Measurements from ENCODE around the gene SLC16A2. TPM values are rescaled to one million over a fixed set of nuclear protein-coding genes. Genes with fewer than 3 reads are reported as not detected.
"Not testable (repeated sequence)": the region's sequence is repeated elsewhere in the genome, so short reads cannot be mapped to it uniquely, and the experiment has no call there.

The SLC16A2 gene
- total and polyA plus RNA-seq, 8 donors: 16.4 to 29.6 (median 23.8) TPM

GRCh38 chrX:74467656-74468055 lies 46.4 kb downstream of the SLC16A2 start:
- Histone ChIP-seq H3K27me3 (peaks cover 0 to 4% of the 10 kb centered on the region in 2 donors), H3K4me1 (no peaks in the 10 kb centered on the region), H3K4me3 (no peak overlapping the region), H3K9me3 (no peaks in the 10 kb centered on the region), H3K27ac (no peak overlapping the region), H3K36me3 (no peaks in the 10 kb centered on the region)
- DNase-seq (no peak), ATAC-seq (no peak)
- intact Hi-C loops (cut with DNase I): no loop called here
- TF ChIP-seq, protein P1, sequence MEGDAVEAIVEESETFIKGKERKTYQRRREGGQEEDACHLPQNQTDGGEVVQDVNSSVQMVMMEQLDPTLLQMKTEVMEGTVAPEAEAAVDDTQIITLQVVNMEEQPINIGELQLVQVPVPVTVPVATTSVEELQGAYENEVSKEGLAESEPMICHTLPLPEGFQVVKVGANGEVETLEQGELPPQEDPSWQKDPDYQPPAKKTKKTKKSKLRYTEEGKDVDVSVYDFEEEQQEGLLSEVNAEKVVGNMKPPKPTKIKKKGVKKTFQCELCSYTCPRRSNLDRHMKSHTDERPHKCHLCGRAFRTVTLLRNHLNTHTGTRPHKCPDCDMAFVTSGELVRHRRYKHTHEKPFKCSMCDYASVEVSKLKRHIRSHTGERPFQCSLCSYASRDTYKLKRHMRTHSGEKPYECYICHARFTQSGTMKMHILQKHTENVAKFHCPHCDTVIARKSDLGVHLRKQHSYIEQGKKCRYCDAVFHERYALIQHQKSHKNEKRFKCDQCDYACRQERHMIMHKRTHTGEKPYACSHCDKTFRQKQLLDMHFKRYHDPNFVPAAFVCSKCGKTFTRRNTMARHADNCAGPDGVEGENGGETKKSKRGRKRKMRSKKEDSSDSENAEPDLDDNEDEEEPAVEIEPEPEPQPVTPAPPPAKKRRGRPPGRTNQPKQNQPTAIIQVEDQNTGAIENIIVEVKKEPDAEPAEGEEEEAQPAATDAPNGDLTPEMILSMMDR (IDR thresholded peaks at IDR 0.05): no peak

GRCh38 chrX:74473116-74473515 lies 51.8 kb downstream of the SLC16A2 start:
- ATAC-seq; intact Hi-C loops (cut with DNase I); DNase-seq: not testable (repeated sequence)

DNA sequence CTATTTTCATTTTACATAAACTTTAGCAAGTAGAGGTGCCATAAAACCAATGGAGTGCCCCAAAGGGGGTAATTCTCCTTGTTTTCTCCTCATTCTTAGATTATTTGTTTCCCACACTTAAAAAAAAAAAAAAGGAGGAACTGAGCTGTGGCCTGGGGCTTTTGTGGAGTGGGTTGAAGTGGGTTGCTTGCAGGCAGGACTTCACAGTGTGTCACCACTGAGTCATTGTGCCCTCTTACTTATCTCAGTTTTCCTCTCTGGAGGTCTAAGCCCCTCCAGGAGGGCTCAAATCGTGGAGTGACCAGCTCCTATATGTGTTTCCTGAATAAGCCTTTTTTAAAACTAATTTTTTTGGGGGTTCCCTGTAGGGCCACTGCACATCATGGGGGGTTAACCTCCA lies 69.0 kb downstream of the SLC16A2 start:
- H3K4me1 ChIP-seq: no peaks in the 10 kb centered on the region
- H3K36me3 ChIP-seq: no peaks in the 10 kb centered on the region
- ATAC-seq (no peak), DNase-seq (no peak)
- H3K27me3 ChIP-seq: no peaks in the 10 kb centered on the region
- no peak overlapping the region for H3K27ac ChIP-seq
- TF ChIP-seq, protein P1 (IDR thresholded peaks at IDR 0.05): no peak
- no peak overlapping the region for H3K4me3 ChIP-seq
- intact Hi-C loops (cut with DNase I): no loop called here
- H3K9me3 ChIP-seq: no peaks in the 10 kb centered on the region

More at GRCh38 chrX:74473116-74473515, 51.8 kb downstream of the SLC16A2 start:
- not testable (repeated sequence) for H3K27me3 ChIP-seq, H3K4me3 ChIP-seq, H3K36me3 ChIP-seq, H3K4me1 ChIP-seq, H3K9me3 ChIP-seq, H3K27ac ChIP-seq

DNA sequence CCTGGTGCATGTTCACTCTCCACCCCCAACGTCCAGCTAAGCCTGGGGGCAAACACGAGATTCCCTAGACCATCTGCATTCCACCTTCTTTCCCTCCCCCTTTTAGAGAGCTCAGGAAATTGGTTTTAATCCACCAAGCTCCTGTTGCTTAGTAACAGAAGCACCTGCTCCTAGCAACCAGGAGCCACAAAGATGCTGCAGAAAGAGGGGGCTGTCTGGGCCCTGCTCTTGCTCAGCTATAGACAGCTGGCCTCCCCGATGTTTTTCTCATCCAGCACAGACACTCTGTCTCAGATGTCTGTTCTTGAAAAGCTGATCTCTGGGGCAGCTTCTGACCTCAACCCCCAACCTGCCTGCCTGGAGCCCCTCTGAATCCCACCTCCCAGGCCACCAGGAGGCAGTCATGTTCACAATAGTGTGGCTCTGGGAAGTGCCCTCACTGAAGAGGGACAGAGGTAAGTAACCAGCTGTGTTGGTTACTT lies 71.5 kb downstream of the SLC16A2 start:
- TF ChIP-seq, protein P1 (IDR thresholded peaks at IDR 0.05): no peak
- no peak for ATAC-seq

GRCh38 chrX:74493806-74494205 lies 72.5 kb downstream of the SLC16A2 start:
- no peaks in the 10 kb centered on the region for H3K4me1 ChIP-seq
- no peak overlapping the region for H3K4me3 ChIP-seq
- DNase-seq: no peak
- H3K27me3 ChIP-seq: no peaks in the 10 kb centered on the region
- intact Hi-C loops (cut with DNase I): no loop called here
- no peaks in the 10 kb centered on the region for H3K36me3 ChIP-seq
- no peaks in the 10 kb centered on the region for H3K9me3 ChIP-seq
- no peak for ATAC-seq
- TF ChIP-seq, protein P1 (IDR thresholded peaks at IDR 0.05): no peak
- no peak overlapping the region for H3K27ac ChIP-seq

More for the DNA sequence above, 71.5 kb downstream of the SLC16A2 start:
- Histone ChIP-seq H3K4me3 (no peak overlapping the region), H3K4me1 (no peaks in the 10 kb centered on the region), H3K27ac (no peak overlapping the region), H3K27me3 (no peaks in the 10 kb centered on the region), H3K36me3 (no peaks in the 10 kb centered on the region), H3K9me3 (no peaks in the 10 kb centered on the region)
- DNase-seq: no peak
- intact Hi-C loops (cut with DNase I): no loop called here

DNA sequence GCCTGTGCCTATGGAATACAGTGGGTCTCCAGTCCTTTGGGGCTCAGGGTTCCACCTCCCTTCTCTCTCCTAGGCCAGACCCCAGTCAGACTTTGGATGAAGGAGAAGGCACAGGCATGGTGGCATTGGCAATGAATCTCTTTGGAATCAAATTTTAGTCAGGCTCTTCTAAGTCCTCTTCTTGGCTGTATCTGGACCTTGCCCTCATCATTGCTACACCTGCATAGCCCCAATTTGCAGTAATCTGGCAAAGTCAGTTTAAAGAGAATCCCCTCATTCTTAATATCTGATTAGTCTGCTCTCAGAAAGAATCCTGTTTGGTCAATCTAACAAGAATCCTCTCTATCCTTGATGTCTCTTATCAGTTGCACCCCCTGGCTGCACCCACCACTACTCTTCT lies 77.6 kb downstream of the SLC16A2 start:
- DNase-seq: no peak
- ATAC-seq: no peak
- no peaks in the 10 kb centered on the region for H3K36me3 ChIP-seq

More for the DNA sequence above, 77.6 kb downstream of the SLC16A2 start:
- intact Hi-C loops (cut with DNase I): no loop called here
- Histone ChIP-seq H3K4me1 (no peaks in the 10 kb centered on the region), H3K4me3 (no peak overlapping the region), H3K27me3 (no peaks in the 10 kb centered on the region), H3K27ac (no peak overlapping the region), H3K9me3 (no peaks in the 10 kb centered on the region)
- TF ChIP-seq, protein P1 (IDR thresholded peaks at IDR 0.05): no peak
